Activated effector memory CD4-positive, alpha-beta T cell treated with Interleukin-2 at 50 U/mL for 16 hours (primary cell): ENCODE measurements around the gene SDS.

Source experiments
- DNase-seq: peaks from one replicate; pipeline ENCODE4 v3.0.0-alpha.2; 2020

Gene SDS

DNA sequence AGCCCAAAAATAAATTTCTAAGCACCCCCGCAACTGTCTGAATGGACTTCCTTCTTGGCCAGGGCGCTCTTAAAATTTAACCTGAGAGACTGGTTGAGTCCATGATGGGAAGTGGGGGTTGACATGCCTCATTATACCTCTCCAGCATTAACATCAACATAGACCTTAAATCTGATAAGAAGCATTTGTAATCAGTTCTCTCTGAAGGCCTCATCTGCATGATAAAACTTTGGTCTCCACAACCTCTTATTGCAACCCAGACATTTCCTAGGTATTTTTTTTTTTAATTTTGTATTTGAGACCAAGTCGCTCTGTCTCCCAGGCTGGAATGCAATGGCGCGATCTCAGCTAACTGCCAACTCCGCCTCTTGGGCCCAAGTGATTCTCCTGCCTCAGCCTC lies 58.4 kb downstream of the SDS start:
- DNase-seq: no peak
